HG02678 (cell line): ENCODE data around the gene TUBA8.
A peak's percentile ranks its signal among the peaks of the same experiment; 100 is the strongest.
"Not testable (repeated sequence)": the region's sequence is repeated elsewhere in the genome, so short reads cannot be mapped to it uniquely, and the experiment has no call there.

Experiments
- ATAC-seq: cut with Tn5 transposase; IDR thresholded peaks from one replicate; pipeline ENCODE4 v1.9.1; 2021; ENCODE audit warnings: mild to moderate bottlenecking, moderate library complexity; ENCODE audit not compliant: unreplicated experiment

TUBA8 gene

DNA sequence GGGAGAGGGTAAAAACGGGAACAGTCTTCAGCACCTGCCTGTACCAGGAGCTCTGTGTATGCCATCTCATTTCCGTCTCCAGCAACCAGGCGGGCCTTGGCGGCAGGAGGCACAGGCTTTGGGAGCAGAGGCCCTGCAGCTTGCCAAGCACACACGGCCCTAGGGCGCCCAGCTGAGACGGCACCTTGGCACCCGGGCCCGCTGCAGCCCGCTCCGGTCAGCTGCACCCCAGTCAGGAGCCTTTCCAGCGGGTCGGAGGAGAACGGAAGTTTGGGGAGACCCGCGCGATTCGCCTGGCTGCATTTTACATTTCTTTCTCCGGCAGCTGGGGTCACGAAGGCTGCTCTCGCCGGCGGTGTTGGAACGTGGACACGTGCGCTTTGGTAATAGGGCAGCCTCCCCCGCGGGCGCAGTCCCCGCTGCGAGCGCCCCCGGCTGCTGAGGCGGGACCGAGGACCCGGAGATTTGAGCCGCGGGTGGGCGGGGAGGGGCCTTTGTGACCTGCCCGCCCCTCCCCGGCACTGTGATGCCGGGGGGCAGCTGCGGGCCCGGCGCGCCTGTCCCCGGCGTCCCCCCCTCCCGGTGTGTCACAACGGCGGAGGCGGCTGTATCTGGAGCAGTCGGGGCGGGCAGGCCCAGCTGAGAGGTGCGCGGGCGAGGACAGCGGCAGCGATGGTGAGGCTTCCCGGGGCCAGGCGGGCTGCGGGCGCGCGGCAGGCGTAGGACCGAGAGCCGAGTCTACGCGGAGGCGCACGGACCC lies at the start of gene TUBA8:
TUBA8 (plus strand) TSS at position 616 of the 760 bp plus-strand sequence; CDS start at position 673, 57 bp downstream.
- ATAC-seq, result peak; percentile 45

GRCh38 chr22:18062421-18062820 lies 48.2 kb upstream of the TUBA8 start:
- no peak for ATAC-seq

GRCh38 chr22:18063306-18063705 lies 47.3 kb upstream of the TUBA8 start:
- no peak for ATAC-seq

GRCh38 chr22:18063715-18064114 lies 46.9 kb upstream of the TUBA8 start:
- not testable (repeated sequence) for ATAC-seq

GRCh38 chr22:18064636-18065035 lies 46.0 kb upstream of the TUBA8 start:
- ATAC-seq, result no peak

GRCh38 chr22:18065256-18065655 lies 45.4 kb upstream of the TUBA8 start:
- ATAC-seq, result no peak

DNA sequence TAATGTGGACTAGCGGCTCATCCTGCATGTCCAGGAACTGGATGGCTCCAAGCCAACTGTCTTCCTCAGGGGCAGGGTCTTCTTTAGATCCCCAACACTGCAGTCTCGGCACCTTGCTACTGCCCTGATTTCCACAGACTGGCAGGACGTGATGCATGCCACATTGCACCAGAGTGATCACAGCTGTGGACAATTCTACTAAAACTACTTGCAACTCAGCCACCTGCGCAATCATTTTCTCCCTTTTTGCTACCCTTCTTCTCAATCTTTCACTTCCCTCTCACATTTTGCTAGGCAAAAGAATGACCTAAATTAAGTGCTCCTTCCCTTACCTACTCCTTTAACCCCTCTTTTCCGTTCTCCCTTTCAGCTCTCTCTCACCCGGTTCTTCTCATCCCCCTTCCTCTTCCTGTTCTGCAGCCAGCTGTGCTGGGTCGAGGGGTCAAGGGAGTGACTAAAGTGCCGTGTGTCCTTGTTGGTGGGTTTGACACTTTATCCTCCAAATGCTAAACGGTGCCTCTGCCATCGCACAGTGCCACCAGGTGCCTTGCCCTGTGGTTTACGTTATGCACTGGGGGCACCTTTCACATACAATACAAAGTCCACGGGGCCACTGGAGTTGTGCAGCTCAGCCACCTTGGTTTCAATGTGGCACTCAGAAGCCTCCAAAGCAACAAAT lies 44.3 kb upstream of the TUBA8 start:
- ATAC-seq, result no peak

GRCh38 chr22:18067121-18067520 lies 43.5 kb upstream of the TUBA8 start:
- ATAC-seq, result no peak

GRCh38 chr22:18067548-18068341 lies 42.9 kb upstream of the TUBA8 start:
- ATAC-seq, result no peak

DNA sequence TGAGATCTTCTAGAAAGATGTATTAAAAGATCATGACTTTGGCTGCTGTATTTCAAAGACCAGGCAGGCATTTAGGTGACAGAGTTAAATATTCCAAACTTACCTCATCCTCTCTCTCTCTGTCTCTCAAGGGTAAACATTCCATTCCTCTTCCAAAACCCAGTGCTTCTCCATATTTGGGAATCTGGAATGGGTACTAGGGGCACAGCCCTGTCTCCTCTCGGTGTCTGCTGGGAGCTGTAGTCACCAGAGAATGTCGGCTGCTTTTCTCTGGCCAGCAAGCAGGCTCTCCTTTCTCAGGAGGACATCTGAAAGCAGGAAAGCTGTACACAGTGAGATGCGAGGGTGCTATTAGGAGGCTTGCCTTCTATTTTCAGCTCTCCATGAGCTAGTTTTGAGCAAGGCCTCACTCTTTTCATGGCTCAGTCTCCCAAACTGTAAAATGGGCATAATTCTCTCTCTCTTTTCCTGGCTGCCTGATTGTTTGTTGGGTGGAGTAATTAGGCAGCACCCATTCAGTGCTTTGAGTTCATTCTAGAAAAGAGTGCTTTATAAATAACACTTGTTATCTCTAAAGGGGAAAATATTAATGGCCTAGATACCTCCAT lies 42.1 kb upstream of the TUBA8 start:
- no peak for ATAC-seq

- ATAC-seq, result no peak
Observed at GRCh38 chr22:18069041-18069440, 41.6 kb upstream of the TUBA8 start.

DNA sequence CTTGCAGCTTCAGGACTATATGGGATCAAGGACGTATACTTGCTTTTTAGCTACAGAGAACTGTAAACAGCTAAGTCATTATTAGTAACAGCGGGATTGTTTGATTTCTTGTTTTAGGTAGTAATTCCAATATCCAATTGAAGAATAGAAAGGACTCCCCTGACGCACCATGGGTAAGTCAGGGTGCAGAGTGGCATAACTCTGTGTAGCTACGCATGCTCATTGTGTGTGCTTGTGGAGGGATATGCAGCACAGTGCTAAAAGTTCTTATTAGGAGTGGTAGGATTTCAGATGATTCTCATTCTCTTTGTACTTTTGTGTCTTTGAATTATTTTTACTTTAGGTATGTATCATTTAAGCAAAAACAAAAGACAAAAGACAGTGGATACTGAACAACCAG lies 40.6 kb upstream of the TUBA8 start:
- no peak for ATAC-seq

DNA sequence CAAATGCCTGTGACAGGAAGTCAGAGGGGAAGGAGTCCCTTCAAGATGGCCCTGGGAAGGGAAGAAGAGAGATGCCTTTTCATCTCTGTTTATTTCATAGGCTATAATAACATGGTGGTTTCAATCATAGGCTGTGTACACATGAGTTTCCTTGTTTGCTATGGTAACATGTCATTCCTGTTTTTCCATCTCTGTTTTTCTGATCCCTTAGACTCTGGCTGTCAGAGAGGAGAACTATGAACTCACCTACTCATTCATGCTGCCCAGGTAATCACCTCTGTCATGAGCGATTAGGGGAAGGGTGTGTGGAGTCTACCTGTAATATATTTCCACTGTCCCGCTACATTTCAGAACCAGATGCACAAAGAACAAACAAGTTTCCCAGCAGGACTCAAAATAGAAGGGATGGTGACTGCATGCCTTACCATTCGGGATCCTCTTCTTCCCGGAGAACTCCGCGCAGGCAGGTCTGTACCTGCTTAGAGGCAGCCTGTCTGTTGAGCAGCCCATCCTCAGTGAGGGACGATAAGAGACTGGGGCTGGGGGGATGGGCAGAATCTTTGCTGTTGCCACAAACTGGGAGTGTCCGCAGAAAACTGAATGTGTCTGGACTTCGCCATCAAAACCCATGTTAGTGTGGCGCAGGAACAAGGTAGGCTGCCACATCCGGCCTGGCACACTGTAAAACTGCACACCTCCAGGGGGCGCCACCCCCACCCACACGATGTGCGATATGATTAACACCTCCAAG lies 39.9 kb upstream of the TUBA8 start:
- no peak for ATAC-seq

- not testable (repeated sequence) for ATAC-seq
Observed at GRCh38 chr22:18071307-18071967, 39.2 kb upstream of the TUBA8 start.

- ATAC-seq, result no peak
Observed at GRCh38 chr22:18071968-18072310, 38.7 kb upstream of the TUBA8 start.

DNA sequence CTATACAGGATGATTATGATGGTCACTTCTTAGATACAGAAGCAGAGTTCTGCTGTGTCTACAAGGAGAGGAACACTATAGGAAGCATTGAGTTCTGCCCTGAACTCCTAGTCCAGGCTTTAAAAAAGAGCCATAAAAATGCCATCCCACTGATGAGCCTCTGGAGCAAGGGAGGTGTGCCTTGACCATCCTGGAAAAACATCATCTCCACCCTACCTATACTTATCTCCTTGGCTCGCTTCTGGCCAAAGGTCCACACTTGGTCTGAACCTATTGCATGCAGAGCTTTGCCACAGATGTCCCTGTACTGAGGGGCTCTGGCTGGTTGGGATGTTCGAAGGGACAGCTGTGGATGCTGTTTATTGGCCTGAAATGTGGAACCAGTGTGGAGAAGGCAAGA lies 37.1 kb upstream of the TUBA8 start:
- ATAC-seq, result no peak

DNA sequence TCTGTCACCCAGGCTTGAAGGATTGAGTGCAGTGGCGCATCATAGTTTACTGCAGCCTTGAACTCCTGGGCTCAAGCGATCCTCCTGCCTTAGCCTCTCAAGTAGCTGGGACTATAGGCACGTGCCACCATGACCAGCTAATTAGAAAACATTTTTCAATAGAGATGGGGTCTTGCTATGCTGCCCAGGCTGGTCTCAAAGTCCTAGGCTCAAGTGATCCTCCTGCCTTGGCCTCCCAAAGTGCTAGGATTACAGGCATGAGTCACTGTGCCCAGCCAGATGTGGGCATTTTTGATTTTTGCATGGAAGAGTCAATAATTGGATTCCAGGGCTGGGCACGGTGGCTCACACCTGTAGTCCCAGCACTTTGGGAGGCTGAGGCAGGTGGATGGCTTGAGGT lies 36.7 kb upstream of the TUBA8 start:
- not testable (repeated sequence) for ATAC-seq

- no peak for ATAC-seq
Observed at GRCh38 chr22:18075101-18075719, 35.4 kb upstream of the TUBA8 start.

GRCh38 chr22:18075720-18076497 lies 34.7 kb upstream of the TUBA8 start:
- ATAC-seq, result no peak
